MM.1S (cell line): ENCODE data around the gene OR1I1.

Experiments used
- DNase-seq: peaks from one replicate; pipeline ENCODE4 v3.0.0-alpha.2; 2015
- H2AFZ ChIP-seq: fragments of 300-600 bp; sonication (generic); 2 replicates; pipeline ENCODE4 v1.6.0; 2016; ENCODE audit warnings: antibody characterized with exemption, low read length
- H3F3A ChIP-seq: fragments of 300-600 bp; sonication (generic); 2 replicates; pipeline ENCODE4 v1.6.1; 2016; ENCODE audit warnings: mild to moderate bottlenecking, antibody characterized with exemption, low read length, moderate library complexity, mixed read lengths; ENCODE audit not compliant: insufficient read depth
- H3K27ac ChIP-seq: fragments of 300-600 bp; sonication (generic); 2 replicates; pipeline ENCODE4 v1.5.1; 2016; ENCODE audit warnings: mild to moderate bottlenecking, low read length
- H3K27me3 ChIP-seq: fragments of 300-600 bp; sonication (generic); replicated peaks from 2 replicates; pipeline ENCODE4 v1.6.0; 2016; ENCODE audit warnings: low read length; ENCODE audit not compliant: insufficient read depth
- H3K36me3 ChIP-seq: fragments of 300-600 bp; sonication (generic); replicated peaks from 2 replicates; pipeline ENCODE4 v1.6.1; 2016; ENCODE audit warnings: mild to moderate bottlenecking, low read length, mixed read lengths; ENCODE audit not compliant: insufficient read depth
- H3K4me1 ChIP-seq: fragments of 300-600 bp; sonication (generic); 2 replicates; pipeline ENCODE4 v1.6.1; 2016; ENCODE audit warnings: low read length, mixed read lengths
- H3K4me2 ChIP-seq: fragments of 300-600 bp; sonication (generic); 2 replicates; pipeline ENCODE4 v1.6.0; 2016; ENCODE audit warnings: low read depth, low read length
- H3K4me3 ChIP-seq: fragments of 300-600 bp; sonication (generic); 2 replicates; pipeline ENCODE4 v1.5.1; 2016; ENCODE audit warnings: low read length, mixed read lengths
- H3K79me2 ChIP-seq: fragments of 300-600 bp; sonication (generic); 2 replicates; pipeline ENCODE4 v1.6.1; 2016; ENCODE audit warnings: mixed run types, low read length, mixed read lengths
- H3K9ac ChIP-seq: fragments of 300-600 bp; sonication (generic); 2 replicates; pipeline ENCODE4 v1.6.1; 2016; ENCODE audit warnings: low read length, mixed read lengths
- H3K9me2 ChIP-seq: fragments of 300-600 bp; sonication (generic); replicated peaks from 2 replicates; pipeline ENCODE4 v1.6.1; 2016; ENCODE audit warnings: mild to moderate bottlenecking, low read length, mixed read lengths; ENCODE audit not compliant: insufficient read depth
- H3K9me3 ChIP-seq: fragments of 300-600 bp; sonication (generic); replicated peaks from 2 replicates; pipeline ENCODE4 v1.6.1; 2016; ENCODE audit warnings: mild to moderate bottlenecking, low read length, mixed read lengths; ENCODE audit not compliant: insufficient read depth
- H4K20me1 ChIP-seq: fragments of 300-600 bp; sonication (generic); 2 replicates; pipeline ENCODE4 v1.6.1; 2016; ENCODE audit warnings: mild to moderate bottlenecking, low read length, moderate library complexity, mixed read lengths; ENCODE audit not compliant: insufficient read depth
- CTCF ChIP-seq: fragments of 300-600 bp; sonication (generic); IDR thresholded peaks from 2 replicates; pipeline ENCODE4 v1.5.1; 2016; ENCODE audit warnings: antibody characterized with exemption, low read length, mixed read lengths
- EZH2 ChIP-seq: fragments of 300-600 bp; sonication (generic); optimal IDR thresholded peaks from 2 replicates; pipeline ENCODE3; 2017; ENCODE audit warnings: low read depth, mild to moderate bottlenecking, antibody characterized with exemption, low read length, mixed read lengths
- EZH2phosphoT487 ChIP-seq: fragments of 300-600 bp; sonication (generic); IDR thresholded peaks from 2 replicates; pipeline ENCODE4 v1.6.1; 2018; ENCODE audit warnings: antibody characterized with exemption, low read length

OR1I1 gene

GRCh38 chr19:15081911-15082310 lies at the start of gene OR1I1:
Gene OR1I1 (plus strand): TSS chr19:15082211. CDS start chr19:15087066, 4,855 bp downstream.
- Histone ChIP-seq H3K79me2 (no peaks in the 10 kb centered on the region), H2AFZ (no peak within 1 kb of the TSS), H3K4me3 (no peak within 1 kb of the TSS), H3K4me2 (no peak within 1 kb of the TSS), H4K20me1 (no peaks in the 10 kb centered on the region), H3K9ac (no peak within 1 kb of the TSS), H3K27ac (no peak within 1 kb of the TSS), H3K9me2 (no peaks in the 10 kb centered on the region), H3K36me3 (no peaks in the 10 kb centered on the region), H3K27me3 (peaks cover 79% of the 10 kb centered on the region), H3K4me1 (no peaks in the 10 kb centered on the region), H3F3A (no peaks in the 10 kb centered on the region), H3K9me3 (no peaks in the 10 kb centered on the region)
- TF ChIP-seq CTCF (no peak), EZH2phosphoT487 (no peak), EZH2 (no peak)
- no peak for DNase-seq

GRCh38 chr19:15035795-15036311 lies 46.2 kb upstream of the OR1I1 start:
- TF ChIP-seq EZH2phosphoT487 (no peak), EZH2 (no peak), CTCF (no peak)

GRCh38 chr19:15037586-15037985 lies 44.4 kb upstream of the OR1I1 start:
- no peak overlapping the region for H2AFZ ChIP-seq
- TF ChIP-seq EZH2phosphoT487: no peak
- no peak for TF ChIP-seq CTCF
- no peak for TF ChIP-seq EZH2
- H3K27ac ChIP-seq: no peak overlapping the region
- no peaks in the 10 kb centered on the region for H3K9me2 ChIP-seq
- no peaks in the 10 kb centered on the region for H3K79me2 ChIP-seq
- no peak overlapping the region for H3K4me2 ChIP-seq
- H3K4me3 ChIP-seq: no peak overlapping the region
- no peaks in the 10 kb centered on the region for H3K36me3 ChIP-seq
- H4K20me1 ChIP-seq: no peaks in the 10 kb centered on the region
- H3K9me3 ChIP-seq: no peaks in the 10 kb centered on the region
- H3K9ac ChIP-seq: no peak overlapping the region
- no peaks in the 10 kb centered on the region for H3F3A ChIP-seq
- no peak for DNase-seq
- H3K4me1 ChIP-seq: no peaks in the 10 kb centered on the region
- H3K27me3 ChIP-seq: peaks cover 66% of the 10 kb centered on the region

More at GRCh38 chr19:15035795-15036311, 46.2 kb upstream of the OR1I1 start:
- H2AFZ ChIP-seq: no peak overlapping the region
- H3K4me1 ChIP-seq: no peaks in the 10 kb centered on the region
- H3K9ac ChIP-seq: no peak overlapping the region
- no peak overlapping the region for H3K27ac ChIP-seq
- H3K27me3 ChIP-seq: peaks cover 78% of the 10 kb centered on the region
- no peaks in the 10 kb centered on the region for H3K9me3 ChIP-seq
- no peak overlapping the region for H3K4me2 ChIP-seq
- no peaks in the 10 kb centered on the region for H3F3A ChIP-seq
- H3K4me3 ChIP-seq: no peak overlapping the region
- H3K79me2 ChIP-seq: no peaks in the 10 kb centered on the region
- no peak for DNase-seq
- no peaks in the 10 kb centered on the region for H3K36me3 ChIP-seq
- no peaks in the 10 kb centered on the region for H3K9me2 ChIP-seq
- H4K20me1 ChIP-seq: no peaks in the 10 kb centered on the region
